UCSD-AML1 (cell line): ENCODE data around the gene ITGA3.
A peak's percentile ranks its signal among the peaks of the same experiment; 100 is the strongest.

Source experiments
- DNase-seq: peaks from one replicate; lab custom pipeline; 2025; ENCODE audit not compliant: unreplicated experiment; lab: John Stamatoyannopoulos, UW

ITGA3 gene

DNA sequence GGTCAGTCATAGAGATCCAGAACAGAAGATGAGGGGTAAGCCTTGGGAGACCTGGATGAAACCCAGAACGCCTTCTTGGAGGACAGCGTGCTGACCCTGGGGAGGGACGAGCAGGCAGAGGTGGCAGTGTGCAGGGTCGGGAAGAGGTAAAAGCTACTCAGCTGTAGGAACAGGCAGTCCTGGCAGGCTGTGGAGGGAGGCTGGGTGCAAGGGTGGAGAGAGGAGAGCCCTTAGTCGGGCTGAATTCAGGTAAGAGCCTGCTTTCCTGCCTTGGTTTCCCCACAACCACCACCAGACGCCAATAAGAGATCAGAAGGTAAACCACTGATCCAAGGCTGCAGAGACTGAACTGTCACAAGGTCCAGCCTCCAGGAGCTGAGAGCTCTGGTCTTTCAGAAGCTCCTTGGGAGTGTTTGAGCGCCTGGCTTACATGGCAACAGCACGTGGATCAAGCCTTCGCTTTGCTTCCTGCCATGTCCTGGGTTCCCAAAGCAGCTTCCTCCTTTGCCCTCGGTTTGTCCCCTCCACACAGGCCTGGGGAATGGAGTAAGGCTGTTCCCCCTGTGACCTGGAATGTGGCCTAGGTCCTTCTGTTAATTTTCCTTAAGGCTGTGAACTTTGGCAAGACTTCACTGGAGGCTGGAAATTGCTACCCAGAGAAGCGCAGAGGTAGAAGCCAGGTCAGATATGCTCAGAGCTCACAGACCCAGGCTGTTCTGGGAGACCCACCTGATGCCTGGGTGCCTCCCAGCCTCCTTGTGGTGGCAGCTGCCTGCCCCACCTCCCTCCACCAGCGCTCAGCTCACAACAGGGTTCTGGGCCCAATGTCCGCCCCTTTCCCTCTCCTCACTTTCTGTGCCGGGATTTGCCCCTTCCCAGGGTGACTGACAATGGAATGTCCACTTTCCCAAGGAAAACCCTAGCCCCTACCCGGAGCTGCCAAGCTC, 35.3 kb downstream of the ITGA3 start:
- DNase-seq, result no peak

- no peak for DNase-seq
Measured at GRCh38 chr17:50091918-50092285, 36.0 kb downstream of the ITGA3 start.

DNA sequence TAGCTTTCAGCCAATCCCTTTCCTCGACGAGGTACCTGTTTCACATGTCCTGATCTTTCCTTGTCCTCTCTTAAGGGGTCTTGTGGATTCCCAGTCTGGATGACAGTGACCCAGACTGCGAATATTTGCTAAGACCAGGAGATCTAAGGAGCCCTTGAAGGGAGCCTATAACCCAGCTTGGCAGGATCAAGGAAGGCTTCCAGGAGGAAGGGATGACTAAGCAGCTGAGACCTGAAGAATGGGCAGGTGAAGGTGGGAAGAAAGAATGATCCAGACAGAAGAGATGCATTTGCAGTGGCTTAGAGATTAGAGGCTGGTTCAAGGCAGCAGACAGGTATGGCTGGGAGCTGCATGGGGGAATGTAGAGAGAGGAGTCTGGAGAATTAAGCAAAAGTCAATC, 37.3 kb downstream of the ITGA3 start:
- DNase-seq, result no peak

- DNase-seq, result no peak
Measured at GRCh38 chr17:50093807-50094206, 37.9 kb downstream of the ITGA3 start.

- DNase-seq, result peak; percentile 90
Measured at GRCh38 chr17:50094243-50094752, 38.4 kb downstream of the ITGA3 start.

DNA sequence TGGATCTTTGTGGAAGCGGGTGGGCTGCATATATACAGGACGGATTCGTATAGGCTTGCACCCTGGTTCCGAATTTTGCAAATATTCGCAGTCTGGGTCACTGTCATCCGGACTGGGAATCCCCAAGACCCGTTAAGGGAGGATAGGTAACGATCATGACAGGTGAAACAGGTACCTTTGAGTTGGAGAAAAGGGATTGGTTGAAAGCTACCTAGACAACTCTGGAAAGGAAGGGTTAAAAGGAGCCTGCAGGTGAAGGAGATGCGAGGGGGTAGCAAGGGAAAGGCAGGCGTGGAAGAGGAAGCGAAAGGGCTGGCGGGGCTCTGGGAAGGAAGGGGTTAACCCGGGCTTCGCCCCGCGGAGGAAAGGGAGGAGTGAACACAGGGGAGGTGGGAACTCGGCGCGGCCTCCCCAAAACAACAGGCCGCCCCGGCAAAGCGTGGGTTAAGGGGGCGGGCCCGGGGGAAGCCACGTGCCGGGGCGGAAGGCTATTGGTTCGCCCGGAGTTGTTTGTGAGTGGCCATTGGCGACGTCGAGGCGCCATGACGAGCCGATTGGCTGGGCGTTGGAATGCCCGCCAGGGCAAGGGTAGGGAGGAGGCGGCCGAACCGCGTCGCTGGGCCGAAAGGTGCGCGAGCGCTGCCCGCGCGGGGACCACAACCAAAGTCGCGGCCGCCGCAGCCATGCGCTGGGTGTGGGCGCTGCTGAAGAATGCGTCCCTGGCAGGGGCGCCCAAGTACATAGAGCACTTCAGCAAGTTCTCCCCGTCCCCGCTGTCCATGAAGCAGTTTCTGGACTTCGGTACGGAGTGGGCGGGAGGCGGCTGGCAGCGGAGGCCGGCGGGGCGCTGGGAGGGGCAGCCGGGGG, 39.1 kb downstream of the ITGA3 start, which contains the start of gene PDK2:
Gene PDK2 (plus strand): TSS at position 599 of the 867 bp plus-strand sequence. CDS start 85 bp downstream, at position 684.
- DNase-seq, result peak; percentile 98

DNA sequence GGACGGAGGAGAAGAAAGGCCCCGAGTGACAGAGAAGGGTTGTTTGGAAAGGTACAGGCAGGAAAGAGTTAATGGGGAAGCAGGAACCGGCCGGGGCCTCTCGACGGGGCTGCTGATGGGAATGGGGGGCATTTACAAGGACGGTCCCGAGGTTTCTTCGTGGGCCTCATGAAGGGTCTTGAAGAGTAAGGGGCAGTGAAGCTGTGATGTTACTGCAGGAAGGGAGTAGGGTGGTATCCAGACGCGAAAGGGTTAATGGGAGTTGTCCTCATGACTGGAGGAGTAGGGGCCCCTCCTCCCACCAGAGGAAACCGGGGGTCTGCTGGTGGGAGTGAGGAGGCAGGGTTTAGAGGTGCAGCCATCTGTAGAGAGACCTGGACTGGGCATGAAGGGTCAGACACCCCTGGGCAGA, 39.7 kb downstream of the ITGA3 start:
- DNase-seq, result no peak

DNA sequence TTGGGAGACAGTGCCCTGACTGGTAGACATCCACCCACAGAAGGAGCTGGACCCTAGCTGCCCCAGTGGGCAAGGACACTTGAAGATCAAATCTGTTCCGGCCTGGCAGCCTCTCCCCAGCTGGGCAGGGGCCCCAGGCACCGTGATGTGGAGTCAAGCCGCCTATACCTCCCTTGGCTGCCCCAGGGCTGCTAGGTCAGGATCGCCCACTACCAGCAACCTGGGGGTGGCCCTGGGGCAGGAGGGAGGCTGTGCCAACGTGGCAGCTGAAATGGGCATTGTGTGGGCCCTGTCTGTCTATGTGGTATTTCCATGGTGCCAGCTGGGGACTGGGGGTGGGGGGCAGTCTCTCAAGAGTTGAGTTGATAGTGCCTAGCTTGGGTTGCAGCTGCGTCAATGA, 40.2 kb downstream of the ITGA3 start:
- DNase-seq, result no peak

DNA sequence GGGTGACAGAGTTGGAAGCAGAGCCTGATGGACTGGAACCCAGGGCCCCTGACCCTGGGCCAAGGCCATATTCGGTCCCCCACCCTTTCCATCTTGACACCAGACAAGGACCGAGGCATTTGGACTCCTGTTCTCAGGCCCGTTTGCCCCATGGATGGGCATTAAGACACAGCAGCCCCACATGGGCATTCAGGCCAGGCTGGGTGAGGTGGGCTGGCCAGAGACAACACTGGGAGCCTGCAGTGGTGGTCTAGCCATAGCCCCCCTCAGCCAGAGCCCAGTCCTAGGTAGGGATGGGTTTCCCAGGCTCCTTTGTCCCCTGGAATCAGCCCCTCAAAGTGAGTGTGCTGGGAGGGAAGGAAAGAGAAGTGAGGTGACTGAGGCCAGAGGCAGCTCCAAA, 40.8 kb downstream of the ITGA3 start:
- no peak for DNase-seq

DNA sequence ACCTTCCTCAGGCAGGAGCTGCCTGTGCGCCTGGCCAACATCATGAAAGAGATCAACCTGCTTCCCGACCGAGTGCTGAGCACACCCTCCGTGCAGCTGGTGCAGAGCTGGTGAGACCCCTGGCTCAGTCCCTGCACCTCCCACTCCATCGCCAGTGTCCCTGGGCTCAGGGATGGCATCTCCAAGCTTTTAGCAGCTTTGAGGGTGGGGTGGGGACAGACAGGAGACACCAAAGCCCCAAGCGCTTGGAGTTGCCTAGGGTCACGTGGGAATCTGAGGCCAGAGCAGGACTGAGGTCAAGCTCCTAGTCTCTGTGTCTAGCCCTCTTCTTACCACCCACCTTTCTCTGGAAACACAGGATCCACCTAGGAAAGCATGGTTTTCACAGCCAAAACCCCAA, 41.5 kb downstream of the ITGA3 start:
- DNase-seq, result no peak

DNA sequence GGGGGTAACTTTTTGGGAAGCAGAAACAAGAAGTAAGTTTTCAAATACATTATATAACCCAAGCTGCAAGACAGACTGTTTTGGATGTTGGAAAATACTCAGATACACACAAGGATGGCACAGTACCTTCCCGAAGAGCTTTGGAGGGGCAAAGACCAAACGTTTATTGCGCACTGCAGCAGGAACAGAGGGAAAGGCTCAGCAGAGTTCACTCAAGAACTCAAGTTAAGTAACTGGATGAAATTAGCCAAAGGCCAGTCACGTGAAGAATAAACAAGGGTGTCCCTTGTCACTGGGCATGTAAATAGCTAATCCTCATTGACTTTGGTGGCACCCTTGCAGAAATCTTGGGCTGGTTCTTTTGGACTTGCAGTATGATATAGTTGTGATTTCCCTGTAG, 42.0 kb downstream of the ITGA3 start:
- DNase-seq, result no peak

DNA sequence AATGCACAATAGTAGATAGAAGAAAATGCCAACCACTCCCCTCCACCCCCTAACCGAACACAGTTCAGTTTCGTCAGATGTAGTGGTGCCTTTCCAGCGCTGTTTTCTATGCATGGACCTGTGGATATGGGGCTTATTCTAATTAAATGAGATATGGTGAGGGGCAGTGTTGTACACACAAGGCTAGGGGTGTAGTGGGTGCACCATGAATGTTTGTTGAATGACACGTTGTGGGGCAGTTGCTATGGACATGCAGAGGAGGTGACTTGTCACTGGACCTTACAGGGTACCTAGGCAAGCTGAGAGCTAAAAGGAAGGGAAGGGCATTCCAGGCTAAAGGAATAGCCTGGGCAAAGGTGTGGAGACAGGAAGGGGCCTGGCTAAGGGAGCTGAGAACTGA, 42.7 kb downstream of the ITGA3 start:
- no peak for DNase-seq

DNA sequence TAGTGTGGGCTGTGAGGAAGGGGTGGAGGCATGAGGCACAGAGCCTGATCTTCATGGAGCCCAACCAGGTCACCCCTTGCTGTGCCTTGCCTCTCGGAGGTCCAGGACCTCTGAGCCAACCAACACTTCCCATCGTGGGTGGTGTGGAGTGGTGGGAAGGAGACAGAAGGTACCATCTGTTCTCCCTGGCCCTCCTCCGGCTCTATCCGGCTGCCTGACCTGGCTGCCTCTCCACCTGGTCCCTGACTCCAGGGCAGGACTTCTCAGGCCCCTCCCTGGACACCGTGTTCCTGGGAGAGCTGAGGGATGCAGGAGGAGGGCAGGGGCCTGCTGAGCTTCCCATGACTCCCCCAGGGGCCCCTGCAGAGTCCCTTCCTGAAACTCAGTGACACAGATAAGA, 43.1 kb downstream of the ITGA3 start:
- DNase-seq, result no peak

DNA sequence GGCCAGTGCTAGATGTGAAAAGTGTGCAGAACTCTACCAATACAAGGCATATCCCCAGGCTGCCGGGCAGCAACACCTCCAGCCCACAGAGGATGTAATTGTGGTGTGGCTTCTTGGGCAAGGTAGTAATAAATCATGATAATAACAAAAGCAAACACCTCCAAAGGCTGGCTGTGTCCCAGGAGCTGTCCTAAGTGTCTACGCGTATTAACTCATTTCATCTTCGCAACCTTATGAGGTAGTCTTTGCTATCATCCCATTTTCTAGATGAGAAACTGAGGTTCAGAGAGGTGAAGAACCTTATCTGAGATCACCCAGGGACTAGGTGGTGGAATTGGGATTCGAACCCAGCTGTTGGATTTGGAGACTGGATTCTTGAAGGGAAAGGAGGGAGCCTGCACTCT, 44.6 kb downstream of the ITGA3 start:
- no peak for DNase-seq

GRCh38 chr17:50100921-50101345, 45.0 kb downstream of the ITGA3 start:
- DNase-seq, result no peak

GRCh38 chr17:50101346-50102163, 45.6 kb downstream of the ITGA3 start:
- DNase-seq, result no peak

- DNase-seq, result no peak
Measured at GRCh38 chr17:50102164-50102991, 46.5 kb downstream of the ITGA3 start.

- DNase-seq, result no peak
Measured at GRCh38 chr17:50103252-50103651, 47.3 kb downstream of the ITGA3 start.

GRCh38 chr17:50103941-50104340, 48.0 kb downstream of the ITGA3 start:
- DNase-seq, result no peak

DNA sequence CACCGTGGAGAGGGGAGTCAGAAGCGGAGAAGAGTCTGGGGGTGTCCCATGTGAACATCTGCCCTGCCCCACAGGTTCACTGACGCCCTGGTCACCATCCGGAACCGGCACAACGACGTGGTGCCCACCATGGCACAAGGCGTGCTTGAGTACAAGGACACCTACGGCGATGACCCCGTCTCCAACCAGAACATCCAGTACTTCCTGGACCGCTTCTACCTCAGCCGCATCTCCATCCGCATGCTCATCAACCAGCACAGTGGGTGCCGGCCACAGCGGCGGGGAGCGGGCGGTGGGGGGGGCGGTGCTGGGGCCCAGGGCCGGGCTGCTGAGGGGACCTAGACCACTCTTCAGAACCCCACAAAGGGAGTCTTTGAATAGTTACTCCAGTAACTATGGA, 49.9 kb downstream of the ITGA3 start:
- no peak for DNase-seq
